HG03196 (cell line): ENCODE measurements around the gene CILP.
"Not testable (repeated sequence)": the region's sequence is repeated elsewhere in the genome, so short reads cannot be mapped to it uniquely, and the experiment has no call there.

Experiments
- ATAC-seq: cut with Tn5 transposase; IDR thresholded peaks from one replicate; pipeline ENCODE4 v1.9.1; 2021; ENCODE audit not compliant: unreplicated experiment

The CILP gene

GRCh38 chr15:65197337-65197645 is 14.0 kb downstream of the CILP start:
- ATAC-seq: no peak

- no peak for ATAC-seq
Measured at GRCh38 chr15:65196637-65197336, 14.5 kb downstream of the CILP start.

GRCh38 chr15:65195548-65195923 is 15.7 kb downstream of the CILP start:
- no peak for ATAC-seq

GRCh38 chr15:65194826-65195547 is 16.3 kb downstream of the CILP start:
- no peak for ATAC-seq

GRCh38 chr15:65192016-65192415 is 19.3 kb downstream of the CILP start:
- no peak for ATAC-seq

- ATAC-seq: no peak
Measured at GRCh38 chr15:65189102-65189740, 22.1 kb downstream of the CILP start.

GRCh38 chr15:65188472-65188871 is 22.8 kb downstream of the CILP start:
- not testable (repeated sequence) for ATAC-seq

- ATAC-seq: peak; percentile 66
Measured at GRCh38 chr15:65184868-65185717, 26.2 kb downstream of the CILP start, which contains the start of gene CLPX. CLPX (minus strand) TSS chr15:65185342; CDS start chr15:65185153, 189 bp downstream.

GRCh38 chr15:65184305-65184867 is 26.9 kb downstream of the CILP start:
- peak; percentile 34 for ATAC-seq

GRCh38 chr15:65183865-65184159 is 27.5 kb downstream of the CILP start:
- ATAC-seq: no peak

- no peak for ATAC-seq
Measured at GRCh38 chr15:65182538-65182937, 28.7 kb downstream of the CILP start.

GRCh38 chr15:65181582-65182353 is 29.5 kb downstream of the CILP start:
- ATAC-seq: not testable (repeated sequence)

GRCh38 chr15:65180167-65180566 is 31.1 kb downstream of the CILP start:
- no peak for ATAC-seq

- no peak for ATAC-seq
Measured at GRCh38 chr15:65177901-65178300, 33.4 kb downstream of the CILP start.

GRCh38 chr15:65176056-65176455 is 35.2 kb downstream of the CILP start:
- ATAC-seq: no peak

- no peak for ATAC-seq
Measured at GRCh38 chr15:65175511-65175910, 35.8 kb downstream of the CILP start.

GRCh38 chr15:65174509-65174908 is 36.8 kb downstream of the CILP start:
- no peak for ATAC-seq

GRCh38 chr15:65172531-65172930 is 38.7 kb downstream of the CILP start:
- no peak for ATAC-seq

GRCh38 chr15:65171428-65171827 is 39.8 kb downstream of the CILP start:
- ATAC-seq: no peak

GRCh38 chr15:65165875-65166274 is 45.4 kb downstream of the CILP start:
- no peak for ATAC-seq
